Hematopoietic multipotent progenitor cell treated with erythropoietin and hydrocortisone succinate and interleukin-3 and kit ligand, for 8 days (in vitro differentiated cells): ENCODE results near the gene ABCA13.
"Not testable (repeated sequence)": the region's sequence is repeated elsewhere in the genome, so short reads cannot be mapped to it uniquely, and the experiment has no call there.

Experiments used
- DNase-seq: peaks from one replicate; pipeline ENCODE4 v3.0.0-alpha.2; 2015

Gene ABCA13

GRCh38 chr7:48171202-48171601, at the start of gene ABCA13:
Gene ABCA13 (plus strand): TSS chr7:48171458. CDS start chr7:48171484, 26 bp downstream.
- DNase-seq, result no peak

GRCh38 chr7:48126037-48126436, 45.2 kb upstream of the ABCA13 start:
- DNase-seq, result no peak

- no peak for DNase-seq
These were observed 40.6 kb upstream of the ABCA13 start for GRCh38 chr7:48130658-48131108.

GRCh38 chr7:48132792-48133191, 38.5 kb upstream of the ABCA13 start:
- no peak for DNase-seq

GRCh38 chr7:48139459-48139858, 31.8 kb upstream of the ABCA13 start:
- no peak for DNase-seq

- DNase-seq, result no peak
These were observed 31.1 kb upstream of the ABCA13 start for GRCh38 chr7:48140001-48140681.

- DNase-seq, result no peak
These were observed 29.7 kb upstream of the ABCA13 start for GRCh38 chr7:48141521-48141920.

- DNase-seq, result no peak
These were observed 26.9 kb upstream of the ABCA13 start for GRCh38 chr7:48144291-48144768.

- no peak for DNase-seq
These were observed 24.1 kb upstream of the ABCA13 start for GRCh38 chr7:48147078-48147591.

GRCh38 chr7:48147690-48148089, 23.6 kb upstream of the ABCA13 start:
- not testable (repeated sequence) for DNase-seq

GRCh38 chr7:48148311-48148710, 22.9 kb upstream of the ABCA13 start:
- DNase-seq, result no peak

GRCh38 chr7:48149058-48149457, 22.2 kb upstream of the ABCA13 start:
- no peak for DNase-seq

GRCh38 chr7:48150086-48150485, 21.2 kb upstream of the ABCA13 start:
- no peak for DNase-seq

GRCh38 chr7:48154792-48155413, 16.4 kb upstream of the ABCA13 start:
- peak; percentile 15 for DNase-seq

GRCh38 chr7:48158404-48158803, 12.9 kb upstream of the ABCA13 start:
- no peak for DNase-seq

GRCh38 chr7:48161407-48162125, 9.7 kb upstream of the ABCA13 start:
- no peak for DNase-seq

GRCh38 chr7:48165157-48165556, 6.1 kb upstream of the ABCA13 start:
- no peak for DNase-seq

- no peak for DNase-seq
These were observed 3.1 kb upstream of the ABCA13 start for GRCh38 chr7:48168159-48168558.

GRCh38 chr7:48170506-48170905, 752 bp upstream of the ABCA13 start:
- DNase-seq, result no peak

- no peak for DNase-seq
These were observed 2.1 kb downstream of the ABCA13 start for GRCh38 chr7:48173313-48173712.

GRCh38 chr7:48173756-48174382, 2.6 kb downstream of the ABCA13 start:
- no peak for DNase-seq

- DNase-seq, result no peak
These were observed 3.8 kb downstream of the ABCA13 start for GRCh38 chr7:48175019-48175418.

GRCh38 chr7:48176356-48176893, 5.2 kb downstream of the ABCA13 start:
- DNase-seq, result no peak
